IPS-18a (cell line): ENCODE results near the gene UGT1A5.
"Not testable (repeated sequence)": the region's sequence is repeated elsewhere in the genome, so short reads cannot be mapped to it uniquely, and the experiment has no call there.

Experiments used
- H3K27ac ChIP-seq: one replicate; pipeline ENCODE4 v1.5.1; 2013; ENCODE audit warnings: low read length
- H3K27me3 ChIP-seq: one replicate; pipeline ENCODE4 v1.6.1; 2013; ENCODE audit warnings: mild to moderate bottlenecking, low read length; ENCODE audit not compliant: control insufficient read depth, insufficient read depth
- H3K36me3 ChIP-seq: one replicate; pipeline ENCODE4 v1.6.1; 2013; ENCODE audit warnings: low read depth, low read length; ENCODE audit not compliant: control insufficient read depth
- H3K4me1 ChIP-seq: one replicate; pipeline ENCODE4 v1.6.1; 2013; ENCODE audit warnings: low read depth, low read length; ENCODE audit not compliant: control insufficient read depth
- H3K4me3 ChIP-seq: one replicate; pipeline ENCODE4 v1.5.1; 2013; ENCODE audit warnings: low read length
- H3K9ac ChIP-seq: one replicate; pipeline ENCODE4 v1.6.1; 2013; ENCODE audit warnings: mild to moderate bottlenecking, low read length, moderate library complexity
- H3K9me3 ChIP-seq: one replicate; pipeline ENCODE4 v1.6.1; 2013; ENCODE audit warnings: low read depth, low read length; ENCODE audit not compliant: control insufficient read depth

Gene UGT1A5

GRCh38 chr2:233699424-233700027 is 13.2 kb upstream of the UGT1A5 start:
- H3K4me1 ChIP-seq: peaks cover 11% of the 10 kb centered on the region
- no peak overlapping the region for H3K27ac ChIP-seq
- no peak overlapping the region for H3K4me3 ChIP-seq
- H3K9ac ChIP-seq: peak overlapping the region; percentile 51
- H3K27me3 ChIP-seq: no peaks in the 10 kb centered on the region
- no peaks in the 10 kb centered on the region for H3K9me3 ChIP-seq
- H3K36me3 ChIP-seq: no peaks in the 10 kb centered on the region

GRCh38 chr2:233700028-233700635 is 12.6 kb upstream of the UGT1A5 start:
- Histone ChIP-seq H3K27me3 (no peaks in the 10 kb centered on the region), H3K4me1 (peaks cover 11% of the 10 kb centered on the region), H3K9me3 (no peaks in the 10 kb centered on the region), H3K27ac (peak overlapping the region; percentile 82), H3K36me3 (no peaks in the 10 kb centered on the region), H3K9ac (peak overlapping the region; percentile 51), H3K4me3 (no peak overlapping the region)

- H3K9me3 ChIP-seq, H3K27ac ChIP-seq, H3K27me3 ChIP-seq, H3K4me3 ChIP-seq, H3K9ac ChIP-seq, H3K36me3 ChIP-seq: not testable (repeated sequence)
- H3K4me1 ChIP-seq: peaks cover 11% of the 10 kb centered on the region
These were observed 11.9 kb upstream of the UGT1A5 start for GRCh38 chr2:233700842-233701241.

- Histone ChIP-seq H3K27ac (no peak overlapping the region), H3K27me3 (no peaks in the 10 kb centered on the region), H3K4me3 (no peak overlapping the region), H3K9me3 (no peaks in the 10 kb centered on the region), H3K36me3 (no peaks in the 10 kb centered on the region), H3K9ac (no peak overlapping the region), H3K4me1 (peaks cover 11% of the 10 kb centered on the region)
These were observed 10.5 kb upstream of the UGT1A5 start for GRCh38 chr2:233702238-233702637.

- H3K9ac ChIP-seq: no peak overlapping the region
- H3K27me3 ChIP-seq: no peaks in the 10 kb centered on the region
- no peaks in the 10 kb centered on the region for H3K9me3 ChIP-seq
- no peaks in the 10 kb centered on the region for H3K36me3 ChIP-seq
- H3K4me3 ChIP-seq: no peak overlapping the region
- no peaks in the 10 kb centered on the region for H3K4me1 ChIP-seq
- H3K27ac ChIP-seq: no peak overlapping the region
These were observed 6.7 kb upstream of the UGT1A5 start for GRCh38 chr2:233705911-233706506.

- Histone ChIP-seq H3K4me1 (no peaks in the 10 kb centered on the region), H3K9me3 (no peaks in the 10 kb centered on the region), H3K9ac (no peak overlapping the region), H3K27ac (no peak overlapping the region), H3K27me3 (no peaks in the 10 kb centered on the region), H3K4me3 (no peak overlapping the region), H3K36me3 (no peaks in the 10 kb centered on the region)
These were observed 6.0 kb upstream of the UGT1A5 start for GRCh38 chr2:233706720-233707119.

- Histone ChIP-seq H3K36me3 (no peaks in the 10 kb centered on the region), H3K9ac (no peak overlapping the region), H3K27me3 (no peaks in the 10 kb centered on the region), H3K4me1 (no peaks in the 10 kb centered on the region), H3K9me3 (no peaks in the 10 kb centered on the region), H3K4me3 (no peak overlapping the region), H3K27ac (no peak overlapping the region)
These were observed 4.6 kb upstream of the UGT1A5 start for GRCh38 chr2:233707940-233708644.

GRCh38 chr2:233708942-233709341 is 3.8 kb upstream of the UGT1A5 start:
- Histone ChIP-seq H3K4me1 (no peaks in the 10 kb centered on the region), H3K4me3 (no peak overlapping the region), H3K36me3 (no peaks in the 10 kb centered on the region), H3K9me3 (no peaks in the 10 kb centered on the region), H3K9ac (no peak overlapping the region), H3K27ac (no peak overlapping the region), H3K27me3 (no peaks in the 10 kb centered on the region)

GRCh38 chr2:233711312-233712008 is 1.2 kb upstream of the UGT1A5 start:
- H3K9me3 ChIP-seq: no peaks in the 10 kb centered on the region
- H3K9ac ChIP-seq: no peak overlapping the region
- no peaks in the 10 kb centered on the region for H3K27me3 ChIP-seq
- H3K27ac ChIP-seq: no peak overlapping the region
- no peak overlapping the region for H3K4me3 ChIP-seq
- H3K36me3 ChIP-seq: no peaks in the 10 kb centered on the region
- H3K4me1 ChIP-seq: no peaks in the 10 kb centered on the region

- no peak overlapping the region for H3K27ac ChIP-seq
- no peaks in the 10 kb centered on the region for H3K36me3 ChIP-seq
These were observed 532 bp downstream of the UGT1A5 start for GRCh38 chr2:233713262-233713615.

GRCh38 chr2:233714121-233714520 is 1.4 kb downstream of the UGT1A5 start:
- Histone ChIP-seq H3K9me3 (no peaks in the 10 kb centered on the region), H3K27ac (no peak overlapping the region)

More at GRCh38 chr2:233713262-233713615, 532 bp downstream of the UGT1A5 start:
- no peak overlapping the region for H3K9ac ChIP-seq
- no peaks in the 10 kb centered on the region for H3K4me1 ChIP-seq
- H3K27me3 ChIP-seq: no peaks in the 10 kb centered on the region
- no peaks in the 10 kb centered on the region for H3K9me3 ChIP-seq
- H3K4me3 ChIP-seq: no peak overlapping the region

More at GRCh38 chr2:233714121-233714520, 1.4 kb downstream of the UGT1A5 start:
- Histone ChIP-seq H3K36me3 (no peaks in the 10 kb centered on the region), H3K4me3 (no peak overlapping the region), H3K4me1 (no peaks in the 10 kb centered on the region), H3K27me3 (no peaks in the 10 kb centered on the region), H3K9ac (no peak overlapping the region)
